ENCODE data around the gene KCNIP4.

Gene KCNIP4

GRCh38 chr4:21921526-21922180, 26.9 kb downstream of the KCNIP4 start:
- no peaks in the 10 kb centered on the region for H3K4me1 ChIP-seq (ENCODE audit: insufficient read depth, poor library complexity, severe bottlenecking)
- H3K27me3 ChIP-seq (ENCODE audit: insufficient read depth, poor library complexity, severe bottlenecking): no peaks in the 10 kb centered on the region
- no peaks in the 10 kb centered on the region for H3K9me3 ChIP-seq (ENCODE audit: severe bottlenecking)
- no peak for DNase-seq (ENCODE audit: low spot score)
- H3K27ac ChIP-seq (ENCODE audit: poor library complexity, severe bottlenecking): no peak overlapping the region
- TF ChIP-seq CTCF (IDR thresholded peaks at IDR 0.05; ENCODE audit: poor library complexity, severe bottlenecking): no peak
- no peaks in the 10 kb centered on the region for H3K36me3 ChIP-seq (ENCODE audit: low read depth)
- 0 out of 3 replicates have a peak, but pooled peaks have one; percentile 36 for ATAC-seq (ENCODE audit: low read depth)
- no peak overlapping the region for H3K4me3 ChIP-seq (ENCODE audit: severe bottlenecking)

- no peaks in the 10 kb centered on the region for H3K36me3 ChIP-seq (ENCODE audit: low read depth)
- no peak overlapping the region for H3K27ac ChIP-seq (ENCODE audit: poor library complexity, severe bottlenecking)
- no peak for TF ChIP-seq CTCF (IDR thresholded peaks at IDR 0.05; ENCODE audit: poor library complexity, severe bottlenecking)
- DNase-seq (ENCODE audit: low spot score) (no peak), ATAC-seq (ENCODE audit: low read depth) (no peak)
- no peaks in the 10 kb centered on the region for H3K4me1 ChIP-seq (ENCODE audit: insufficient read depth, poor library complexity, severe bottlenecking)
- H3K4me3 ChIP-seq (ENCODE audit: severe bottlenecking): no peak overlapping the region
- H3K27me3 ChIP-seq (ENCODE audit: insufficient read depth, poor library complexity, severe bottlenecking): no peaks in the 10 kb centered on the region
- no peaks in the 10 kb centered on the region for H3K9me3 ChIP-seq (ENCODE audit: severe bottlenecking)
These were observed 32.8 kb downstream of the KCNIP4 start for GRCh38 chr4:21915761-21916160.

GRCh38 chr4:21901831-21902230, 46.7 kb downstream of the KCNIP4 start:
- DNase-seq (ENCODE audit: low spot score): no peak
- Histone ChIP-seq H3K27ac (ENCODE audit: poor library complexity, severe bottlenecking) (peak overlapping the region; percentile 21), H3K36me3 (ENCODE audit: low read depth) (no peaks in the 10 kb centered on the region), H3K27me3 (ENCODE audit: insufficient read depth, poor library complexity, severe bottlenecking) (no peaks in the 10 kb centered on the region), H3K4me1 (ENCODE audit: insufficient read depth, poor library complexity, severe bottlenecking) (peaks cover 15% of the 10 kb centered on the region), H3K9me3 (ENCODE audit: severe bottlenecking) (no peaks in the 10 kb centered on the region), H3K4me3 (ENCODE audit: severe bottlenecking) (no peak overlapping the region)
- no peak for TF ChIP-seq CTCF (IDR thresholded peaks at IDR 0.05; ENCODE audit: poor library complexity, severe bottlenecking)
- peak; percentile 81 for ATAC-seq (ENCODE audit: low read depth)

GRCh38 chr4:21901281-21901680, 47.3 kb downstream of the KCNIP4 start:
- Histone ChIP-seq H3K27ac (ENCODE audit: poor library complexity, severe bottlenecking) (peak overlapping the region; percentile 21), H3K4me1 (ENCODE audit: insufficient read depth, poor library complexity, severe bottlenecking) (peaks cover 15% of the 10 kb centered on the region), H3K27me3 (ENCODE audit: insufficient read depth, poor library complexity, severe bottlenecking) (no peaks in the 10 kb centered on the region), H3K9me3 (ENCODE audit: severe bottlenecking) (no peaks in the 10 kb centered on the region), H3K36me3 (ENCODE audit: low read depth) (no peaks in the 10 kb centered on the region), H3K4me3 (ENCODE audit: severe bottlenecking) (no peak overlapping the region)
- no peak for TF ChIP-seq CTCF (IDR thresholded peaks at IDR 0.05; ENCODE audit: poor library complexity, severe bottlenecking)
- no peak for DNase-seq (ENCODE audit: low spot score)
- peak; percentile 65 for ATAC-seq (ENCODE audit: low read depth)

GRCh38 chr4:21900211-21900610, 48.4 kb downstream of the KCNIP4 start:
- no peak for ATAC-seq (ENCODE audit: low read depth)
- peaks cover 15% of the 10 kb centered on the region for H3K4me1 ChIP-seq (ENCODE audit: insufficient read depth, poor library complexity, severe bottlenecking)
- no peak for DNase-seq (ENCODE audit: low spot score)

More at GRCh38 chr4:21900211-21900610, 48.4 kb downstream of the KCNIP4 start:
- no peak for TF ChIP-seq CTCF (IDR thresholded peaks at IDR 0.05; ENCODE audit: poor library complexity, severe bottlenecking)
- Histone ChIP-seq H3K9me3 (ENCODE audit: severe bottlenecking) (no peaks in the 10 kb centered on the region), H3K27ac (ENCODE audit: poor library complexity, severe bottlenecking) (no peak overlapping the region), H3K36me3 (ENCODE audit: low read depth) (no peaks in the 10 kb centered on the region), H3K4me3 (ENCODE audit: severe bottlenecking) (no peak overlapping the region), H3K27me3 (ENCODE audit: insufficient read depth, poor library complexity, severe bottlenecking) (no peaks in the 10 kb centered on the region)
